OCI-LY3 (cell line): ENCODE results near the gene SLC39A1.

Experiments
- H2AFZ ChIP-seq: fragments of 200-600, 300-600 bp; shearing (Covaris generic); 2 replicates; pipeline ENCODE4 v1.6.0; 2014; ENCODE audit warnings: antibody characterized with exemption, low read depth, low read length
- H3K27ac ChIP-seq: fragments of 200-600, 300-600 bp; sonication (generic); 2 replicates; pipeline ENCODE4 v1.5.1; 2014; ENCODE audit warnings: mild to moderate bottlenecking, low read length, moderate library complexity, mixed read lengths
- H3K27me3 ChIP-seq: fragments of 200-600, 300-600 bp; sonication (generic); 2 replicates; pipeline ENCODE4 v1.6.1; 2014; ENCODE audit warnings: low read depth, low read length, mixed read lengths
- H3K36me3 ChIP-seq: fragments of 200-600, 300-600 bp; sonication (generic); replicated peaks from 2 replicates; pipeline ENCODE3; 2014; ENCODE audit warnings: low read depth, low read length, mixed read lengths
- H3K4me1 ChIP-seq: fragments of 300-600, 200-600 bp; sonication (generic); 2 replicates; pipeline ENCODE4 v1.6.1; 2014; ENCODE audit warnings: low read length, mixed read lengths
- H3K4me2 ChIP-seq: fragments of 200-600, 300-600 bp; sonication (generic); 2 replicates; pipeline ENCODE4 v1.6.1; 2014; ENCODE audit warnings: low read length, mixed read lengths
- H3K4me3 ChIP-seq: fragments of 300-600, 200-600 bp; sonication (generic); 2 replicates; pipeline ENCODE4 v1.5.1; 2014; ENCODE audit warnings: antibody characterized with exemption, mild to moderate bottlenecking, low read length, moderate library complexity
- H3K79me2 ChIP-seq: fragments of 300-600, 200-600 bp; shearing (Covaris generic); 2 replicates; pipeline ENCODE4 v1.6.1; 2014; ENCODE audit warnings: mild to moderate bottlenecking, low read length, mixed read lengths
- H3K9ac ChIP-seq: fragments of 300-600, 200-600 bp; shearing (Covaris generic); 2 replicates; pipeline ENCODE4 v1.6.0; 2014; ENCODE audit warnings: mild to moderate bottlenecking, low read length, moderate library complexity
- H3K9me3 ChIP-seq: fragments of 200-600, 300-600 bp; shearing (Covaris generic); 2 replicates; pipeline ENCODE4 v1.6.1; 2014; ENCODE audit warnings: low read length, mixed read lengths; ENCODE audit not compliant: insufficient read depth
- H4K20me1 ChIP-seq: fragments of 200-600, 300-600 bp; sonication (generic); 2 replicates; pipeline ENCODE4 v1.6.1; 2016; ENCODE audit warnings: low read length, mixed read lengths; ENCODE audit not compliant: insufficient read depth
- EZH2phosphoT487 ChIP-seq: fragments of 200-600 bp; shearing (Covaris generic); IDR thresholded peaks from 2 replicates; pipeline ENCODE4 v1.6.1; 2018; ENCODE audit warnings: antibody characterized with exemption, mixed run types, low read depth
- TF ChIP-seq, protein P1 (sequence below): fragments of 200-600, 300-600 bp; sonication (generic); IDR thresholded peaks from 2 replicates; pipeline ENCODE4 v1.5.1; 2014; ENCODE audit warnings: antibody characterized with exemption, low read length, low read depth

Gene SLC39A1

DNA sequence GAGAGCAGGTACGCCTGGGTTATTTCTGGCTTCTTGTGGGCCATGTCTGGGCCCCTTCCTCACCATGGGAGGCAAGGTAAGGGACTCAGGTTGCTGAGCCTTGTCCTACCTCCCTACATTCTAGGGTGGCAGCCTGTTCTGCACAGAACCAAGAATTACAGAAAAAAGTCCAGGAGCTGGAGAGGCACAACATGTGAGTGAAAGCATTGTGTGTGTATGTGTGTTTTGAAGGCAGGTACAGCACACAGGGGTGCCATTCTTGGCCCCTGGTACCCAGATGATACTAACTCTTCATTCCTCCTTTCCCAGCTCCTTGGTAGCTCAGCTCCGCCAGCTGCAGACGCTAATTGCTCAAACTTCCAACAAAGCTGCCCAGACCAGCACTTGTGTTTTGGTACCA is 9.7 kb upstream of the SLC39A1 start:
- no peak overlapping the region for H3K27ac ChIP-seq
- H3K36me3 ChIP-seq = peaks cover 41% of the 10 kb centered on the region
- H3K79me2 ChIP-seq = peaks cover 27% of the 10 kb centered on the region
- no peaks in the 10 kb centered on the region for H3K27me3 ChIP-seq
- H3K4me3 ChIP-seq = no peak overlapping the region
- H4K20me1 ChIP-seq = no peaks in the 10 kb centered on the region
- no peak overlapping the region for H3K4me2 ChIP-seq
- TF ChIP-seq EZH2phosphoT487 = no peak
- TF ChIP-seq, protein P1, sequence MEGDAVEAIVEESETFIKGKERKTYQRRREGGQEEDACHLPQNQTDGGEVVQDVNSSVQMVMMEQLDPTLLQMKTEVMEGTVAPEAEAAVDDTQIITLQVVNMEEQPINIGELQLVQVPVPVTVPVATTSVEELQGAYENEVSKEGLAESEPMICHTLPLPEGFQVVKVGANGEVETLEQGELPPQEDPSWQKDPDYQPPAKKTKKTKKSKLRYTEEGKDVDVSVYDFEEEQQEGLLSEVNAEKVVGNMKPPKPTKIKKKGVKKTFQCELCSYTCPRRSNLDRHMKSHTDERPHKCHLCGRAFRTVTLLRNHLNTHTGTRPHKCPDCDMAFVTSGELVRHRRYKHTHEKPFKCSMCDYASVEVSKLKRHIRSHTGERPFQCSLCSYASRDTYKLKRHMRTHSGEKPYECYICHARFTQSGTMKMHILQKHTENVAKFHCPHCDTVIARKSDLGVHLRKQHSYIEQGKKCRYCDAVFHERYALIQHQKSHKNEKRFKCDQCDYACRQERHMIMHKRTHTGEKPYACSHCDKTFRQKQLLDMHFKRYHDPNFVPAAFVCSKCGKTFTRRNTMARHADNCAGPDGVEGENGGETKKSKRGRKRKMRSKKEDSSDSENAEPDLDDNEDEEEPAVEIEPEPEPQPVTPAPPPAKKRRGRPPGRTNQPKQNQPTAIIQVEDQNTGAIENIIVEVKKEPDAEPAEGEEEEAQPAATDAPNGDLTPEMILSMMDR = no peak
- H3K9ac ChIP-seq = no peak overlapping the region
- no peak overlapping the region for H2AFZ ChIP-seq
- no peaks in the 10 kb centered on the region for H3K9me3 ChIP-seq
- peaks cover 28% of the 10 kb centered on the region for H3K4me1 ChIP-seq

DNA sequence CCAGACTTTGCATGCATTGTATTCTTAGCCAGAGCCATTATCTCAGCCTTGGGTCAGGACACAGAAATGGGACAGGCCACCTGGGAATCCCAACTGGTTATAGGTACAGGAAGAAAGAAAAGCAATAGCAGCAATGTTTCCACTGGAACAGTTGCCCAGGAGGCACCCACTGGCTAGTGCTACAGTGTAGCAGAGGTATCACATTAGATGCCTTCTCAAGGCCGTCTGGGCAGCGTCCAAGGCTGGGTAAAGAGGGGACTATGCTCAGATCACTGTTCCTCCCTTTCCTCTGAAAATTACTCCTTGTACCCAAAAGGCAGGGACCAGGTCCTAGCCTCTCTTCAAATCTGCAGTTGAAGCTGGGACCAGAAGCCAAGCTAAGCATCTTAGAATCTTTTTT is 7.0 kb upstream of the SLC39A1 start:
- H3K27ac ChIP-seq = no peak overlapping the region
- H3K4me2 ChIP-seq = no peak overlapping the region
- TF ChIP-seq, protein P1 = no peak
- no peak for TF ChIP-seq EZH2phosphoT487

DNA sequence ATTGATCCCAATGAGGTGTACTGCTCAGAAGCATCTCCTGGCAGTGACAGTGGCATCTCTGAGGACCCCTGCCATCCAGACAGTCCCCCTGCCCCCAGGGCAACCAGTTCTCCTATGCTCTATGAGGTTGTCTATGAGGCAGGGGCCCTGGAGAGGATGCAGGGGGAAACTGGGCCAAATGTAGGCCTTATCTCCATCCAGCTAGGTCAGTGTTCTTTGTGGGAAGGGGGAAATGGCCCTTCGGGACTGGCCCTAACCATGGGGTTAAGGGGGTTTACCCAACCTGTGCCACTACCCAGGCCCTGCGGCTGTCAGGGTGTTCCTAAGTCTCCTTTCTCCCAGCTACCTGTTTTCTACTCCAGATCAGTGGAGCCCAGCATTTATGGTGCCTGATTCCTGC is 5.6 kb upstream of the SLC39A1 start:
- no peak overlapping the region for H3K4me2 ChIP-seq
- H3K9me3 ChIP-seq = no peaks in the 10 kb centered on the region
- H3K9ac ChIP-seq = no peak overlapping the region
- TF ChIP-seq, protein P1 = no peak
- no peak for TF ChIP-seq EZH2phosphoT487
- no peaks in the 10 kb centered on the region for H4K20me1 ChIP-seq
- no peak overlapping the region for H2AFZ ChIP-seq
- no peaks in the 10 kb centered on the region for H3K27me3 ChIP-seq
- H3K36me3 ChIP-seq = peaks cover 25% of the 10 kb centered on the region
- peaks cover 34% of the 10 kb centered on the region for H3K4me1 ChIP-seq
- H3K4me3 ChIP-seq = no peak overlapping the region
- H3K79me2 ChIP-seq = peaks cover 23% of the 10 kb centered on the region
- H3K27ac ChIP-seq = no peak overlapping the region

More for the DNA sequence above, 7.0 kb upstream of the SLC39A1 start:
- Histone ChIP-seq H3K27me3 (no peaks in the 10 kb centered on the region), H3K4me3 (no peak overlapping the region), H4K20me1 (no peaks in the 10 kb centered on the region), H3K9ac (no peak overlapping the region), H3K36me3 (peaks cover 35% of the 10 kb centered on the region), H3K4me1 (peaks cover 28% of the 10 kb centered on the region), H3K9me3 (no peaks in the 10 kb centered on the region), H2AFZ (no peak overlapping the region), H3K79me2 (peaks cover 18% of the 10 kb centered on the region)

DNA sequence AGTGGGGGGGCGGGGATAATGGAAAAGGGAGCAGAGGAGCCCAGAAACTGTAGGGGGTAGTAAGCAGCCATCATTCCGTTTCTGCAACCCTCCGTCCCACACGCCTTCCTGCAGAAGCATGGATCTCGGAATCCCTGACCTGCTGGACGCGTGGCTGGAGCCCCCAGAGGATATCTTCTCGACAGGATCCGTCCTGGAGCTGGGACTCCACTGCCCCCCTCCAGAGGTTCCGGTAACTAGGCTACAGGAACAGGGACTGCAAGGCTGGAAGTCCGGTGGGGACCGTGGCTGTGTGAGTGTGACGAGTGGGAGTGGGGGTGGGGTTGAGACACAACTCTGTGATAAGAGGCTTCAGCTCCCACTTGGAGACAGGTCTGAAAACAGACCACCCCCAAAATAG is 5.1 kb upstream of the SLC39A1 start:
- Histone ChIP-seq H3K27ac (no peak overlapping the region), H3K79me2 (peaks cover 26% of the 10 kb centered on the region), H3K36me3 (peaks cover 20% of the 10 kb centered on the region), H3K9ac (peak overlapping the region; percentile 88; the same call in 1 of the 2 replicates), H3K9me3 (no peaks in the 10 kb centered on the region), H3K4me3 (peak overlapping the region; percentile 83), H3K4me2 (peak overlapping the region; percentile 93), H3K4me1 (peaks cover 37% of the 10 kb centered on the region), H2AFZ (no peak overlapping the region), H4K20me1 (no peaks in the 10 kb centered on the region), H3K27me3 (no peaks in the 10 kb centered on the region)
- TF ChIP-seq EZH2phosphoT487 = no peak
- TF ChIP-seq, protein P1 = no peak
